Smooth muscle cell (in vitro differentiated cells): ENCODE data around the gene CABLES1. TPM values are rescaled to one million over a fixed set of nuclear protein-coding genes. Genes with fewer than 3 reads are reported as not detected.
A peak's percentile ranks its signal among the peaks of the same experiment; 100 is the strongest.

Experiments used
- DNase-seq: peaks from one replicate; lab custom pipeline; 2025; ENCODE audit not compliant: unreplicated experiment; lab: John Stamatoyannopoulos, UW
- H2AFZ ChIP-seq: fragments of 200-600 bp; sonication (generic); 2 replicates; pipeline ENCODE4 v1.6.0; 2016; ENCODE audit warnings: antibody characterized with exemption, low read depth, mild to moderate bottlenecking
- H3F3A ChIP-seq: fragments of 200-600 bp; sonication (generic); 2 replicates; pipeline ENCODE4 v1.6.0; 2017; ENCODE audit warnings: antibody characterized with exemption, low read depth
- H3K27ac ChIP-seq: fragments of 200-600 bp; sonication (generic); 2 replicates; pipeline ENCODE4 v1.5.1; 2016; ENCODE audit warnings: low read depth, mild to moderate bottlenecking
- H3K27me3 ChIP-seq: fragments of 200-600 bp; sonication (generic); 2 replicates; pipeline ENCODE4 v1.6.1; 2016; ENCODE audit warnings: low read depth, mild to moderate bottlenecking
- H3K36me3 ChIP-seq: fragments of 200-600 bp; sonication (generic); 2 replicates; pipeline ENCODE4 v1.5.1; 2016; ENCODE audit warnings: low read depth
- H3K4me1 ChIP-seq: fragments of 200-600 bp; sonication (generic); 2 replicates; pipeline ENCODE4 v1.5.1; 2016; ENCODE audit warnings: low read depth
- H3K4me2 ChIP-seq: fragments of 200-600 bp; sonication (generic); 2 replicates; pipeline ENCODE4 v1.6.0; 2016; ENCODE audit warnings: mild to moderate bottlenecking
- H3K4me3 ChIP-seq: fragments of 200-600 bp; sonication (generic); 2 replicates; pipeline ENCODE4 v1.5.1; 2016; ENCODE audit warnings: mild to moderate bottlenecking
- H3K79me2 ChIP-seq: fragments of 200-600 bp; sonication (generic); 2 replicates; pipeline ENCODE4 v1.6.0; 2016; ENCODE audit warnings: low read depth, mild to moderate bottlenecking
- H3K9ac ChIP-seq: fragments of 200-600 bp; sonication (generic); 2 replicates; pipeline ENCODE4 v1.6.0; 2016; ENCODE audit warnings: low read depth
- H3K9me3 ChIP-seq: fragments of 200-600 bp; sonication (generic); replicated peaks from 2 replicates; pipeline ENCODE4 v1.5.1; 2016; ENCODE audit warnings: low read depth
- H4K20me1 ChIP-seq: fragments of 200-600 bp; sonication (generic); 2 replicates; pipeline ENCODE4 v1.6.0; 2016; ENCODE audit warnings: low read depth
- CTCF ChIP-seq: fragments of 200-600 bp; sonication (generic); IDR thresholded peaks from 2 replicates; pipeline ENCODE4 v1.5.1; 2017; ENCODE audit warnings: borderline replicate concordance, mild to moderate bottlenecking, antibody characterized with exemption; ENCODE audit not compliant: insufficient read depth, poor library complexity, severe bottlenecking
- WGBS: methylation state at CpG from one replicate; pipeline ENCODE4 v1.1.7; 2016; ENCODE audit warnings: low lambda C conversion rate; 5-methylcytosine and 5-hydroxymethylcytosine counted together
- polyA plus RNA-seq: library from polyadenylated mRNA; unstranded; fragments of >200 nt; fragmentation: Nextera tagmentation; extraction: Ambion mirVana; gene quantifications from 2 replicates; pipeline ENCODE4 v1.2.1, GENCODE V29; 2016
- total RNA-seq: library from RNA; depleted of rRNA; stranded (reverse); fragments of >200 nt; gene quantifications from 2 replicates; pipeline ENCODE4 v1.2.3, GENCODE V29; 2014

Gene CABLES1
- total and polyA plus RNA-seq, 2 experiments from 2014 or later, result 1.2 to 2.4 TPM

- peaks cover 12% of the 10 kb centered on the region for H3F3A ChIP-seq
- H3K27me3 ChIP-seq, result no peaks in the 10 kb centered on the region
- peaks cover under 1% of the 10 kb centered on the region for H3K79me2 ChIP-seq
- H3K9ac ChIP-seq, result peak overlapping the region; percentile 12
- no peak overlapping the region for H3K4me3 ChIP-seq
- no peaks in the 10 kb centered on the region for H3K36me3 ChIP-seq
- H3K4me2 ChIP-seq, result peak overlapping the region; percentile 23
- peaks cover 14% of the 10 kb centered on the region for H3K4me1 ChIP-seq
- no peaks in the 10 kb centered on the region for H4K20me1 ChIP-seq
- H3K9me3 ChIP-seq, result no peaks in the 10 kb centered on the region
- peak; percentile 21 for DNase-seq
- 13% methylated on average over 9 of the region's 9 CpGs for WGBS
- H3K27ac ChIP-seq, result peak overlapping the region; percentile 43
- TF ChIP-seq CTCF, result no peak
- peak overlapping the region; percentile 8 for H2AFZ ChIP-seq
Measured at GRCh38 chr18:23143815-23144261, 8.6 kb downstream of the CABLES1 start.

- WGBS, result 98% methylated on average over 6 of the region's 7 CpGs
- Histone ChIP-seq H3K4me1 (peaks cover 14% of the 10 kb centered on the region), H3K27me3 (no peaks in the 10 kb centered on the region), H3K27ac (peak overlapping the region; percentile 43), H2AFZ (no peak overlapping the region), H3K79me2 (no peaks in the 10 kb centered on the region), H3K36me3 (no peaks in the 10 kb centered on the region), H3K9me3 (no peaks in the 10 kb centered on the region), H3K9ac (no peak overlapping the region), H3K4me3 (no peak overlapping the region), H4K20me1 (no peaks in the 10 kb centered on the region), H3K4me2 (peak overlapping the region; percentile 23), H3F3A (peaks cover 12% of the 10 kb centered on the region)
- no peak for DNase-seq
- TF ChIP-seq CTCF, result no peak
Measured at GRCh38 chr18:23144640-23145039, 9.4 kb downstream of the CABLES1 start.

DNA sequence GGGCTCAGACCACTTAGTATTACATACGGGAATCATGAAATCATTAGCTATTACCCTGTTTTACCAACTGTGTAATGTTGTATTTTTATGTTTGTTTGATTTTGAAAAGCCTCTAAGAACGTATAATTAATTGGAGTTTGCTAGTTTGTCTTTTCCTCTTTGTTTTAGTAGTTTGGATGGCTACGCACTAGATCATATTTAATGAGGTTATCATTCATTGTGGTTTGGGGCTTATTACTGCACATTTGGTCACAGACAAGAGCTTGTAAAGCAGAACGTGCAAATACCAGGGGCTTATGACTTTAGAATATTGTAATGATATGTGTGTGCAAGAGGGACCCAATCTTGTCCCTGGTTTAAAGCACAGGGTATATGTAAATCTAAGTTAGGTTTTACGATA is 10.3 kb downstream of the CABLES1 start:
- Histone ChIP-seq H3K4me1 (peaks cover 14% of the 10 kb centered on the region), H3K79me2 (no peaks in the 10 kb centered on the region), H3K4me2 (peak overlapping the region; percentile 35), H2AFZ (no peak overlapping the region), H3K36me3 (no peaks in the 10 kb centered on the region), H3K4me3 (no peak overlapping the region), H3K9me3 (no peaks in the 10 kb centered on the region), H4K20me1 (no peaks in the 10 kb centered on the region), H3F3A (peaks cover 10% of the 10 kb centered on the region), H3K27ac (peak overlapping the region; percentile 5), H3K27me3 (no peaks in the 10 kb centered on the region), H3K9ac (no peak overlapping the region)
- WGBS, result 28% methylated on average over 5 of the region's 5 CpGs
- no peak for DNase-seq
- no peak for TF ChIP-seq CTCF

DNA sequence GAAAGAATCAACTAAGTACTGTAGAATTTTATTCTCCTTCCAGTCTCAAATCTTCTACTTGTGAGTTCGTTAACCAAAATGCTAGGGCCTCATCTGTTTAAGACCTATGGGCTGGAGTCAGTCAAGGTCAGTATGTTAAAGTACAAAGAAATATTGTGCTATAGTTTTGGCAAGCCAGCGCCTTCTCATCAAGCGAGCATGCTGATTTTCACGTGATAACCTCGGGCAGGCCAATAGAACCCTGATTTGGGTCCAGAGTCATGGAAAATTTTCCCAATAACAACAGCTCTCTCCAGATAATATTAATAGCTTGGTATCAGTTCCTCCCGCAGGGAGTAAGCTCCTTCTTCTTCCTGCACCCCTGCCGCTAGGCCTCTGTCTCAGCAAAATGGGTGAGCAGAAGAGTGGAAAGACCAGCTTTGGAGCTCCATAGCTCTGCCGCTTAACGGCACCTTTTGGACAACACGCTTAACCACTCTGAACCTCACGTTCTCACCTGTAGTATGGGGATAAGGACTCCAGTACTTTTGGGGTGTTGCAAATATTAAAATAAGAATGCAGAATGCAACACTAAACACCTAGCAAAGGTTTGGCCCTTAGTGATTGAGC is 11.7 kb downstream of the CABLES1 start:
- H3K9me3 ChIP-seq, result no peaks in the 10 kb centered on the region
- H3K4me1 ChIP-seq, result peaks cover 10% of the 10 kb centered on the region
- H3F3A ChIP-seq, result peaks cover 9% of the 10 kb centered on the region
- H3K27ac ChIP-seq, result no peak overlapping the region
- no peak for DNase-seq
- H3K9ac ChIP-seq, result no peak overlapping the region
- no peak overlapping the region for H2AFZ ChIP-seq
- no peaks in the 10 kb centered on the region for H3K79me2 ChIP-seq
- H3K4me3 ChIP-seq, result no peak overlapping the region
- no peaks in the 10 kb centered on the region for H3K36me3 ChIP-seq
- no peaks in the 10 kb centered on the region for H3K27me3 ChIP-seq
- no peaks in the 10 kb centered on the region for H4K20me1 ChIP-seq
- 83% methylated on average over 11 of the region's 11 CpGs for WGBS
- TF ChIP-seq CTCF, result no peak
- no peak overlapping the region for H3K4me2 ChIP-seq
